Natural killer cell treated with Interleukin-12 subunit alpha and Interleukin-12 subunit beta and Interleukin-15 and Interleukin-18, amount 100 ng/mL, for 72 hours (primary cell): ENCODE measurements around the gene ING4. TPM values are rescaled to one million over a fixed set of nuclear protein-coding genes. Genes with fewer than 3 reads are reported as not detected.

Source experiments
- ATAC-seq, 2 donors: fragments of 150-1000 bp; cut with Tn5 transposase in 1 of 2; sonication (Bioruptor Pico), chemical (Tn5 transposase) in 1 of 2; 2 replicates each; pipeline ENCODE4 v1.10.0; 2021
- DNase-seq: peaks from one replicate; pipeline ENCODE4 v3.0.0; 2022; ENCODE audit warnings: low spot score
- H3K27ac Mint-ChIP-seq, 2 donors: 1 replicate in 1 of 2; 2 replicates in 1 of 2; pipeline ENCODE4 v1.8.0; 2022; ENCODE audit warnings: mixed read lengths in 2 of 2, mild to moderate bottlenecking in 1 of 2, moderate library complexity in 1 of 2
- H3K27me3 Mint-ChIP-seq, 2 donors: 1 replicate in 1 of 2; 2 replicates in 1 of 2; pipeline ENCODE4 v1.8.0; 2022; ENCODE audit warnings: mixed read lengths in 2 of 2
- H3K36me3 Mint-ChIP-seq: one replicate; pipeline ENCODE4 v1.8.0; 2022; ENCODE audit warnings: mixed read lengths
- H3K4me1 Mint-ChIP-seq, 2 donors: 1 replicate in 1 of 2; 2 replicates in 1 of 2; pipeline ENCODE4 v1.8.0; 2022; ENCODE audit warnings: low read depth in 2 of 2, mixed read lengths in 2 of 2, mild to moderate bottlenecking in 1 of 2
- H3K4me3 Mint-ChIP-seq: one replicate; pipeline ENCODE4 v1.8.0; 2022; ENCODE audit warnings: mixed read lengths
- H3K9me3 Mint-ChIP-seq: 2 replicates; pipeline ENCODE4 v1.8.0; 2022; ENCODE audit warnings: mixed read lengths
- total RNA-seq, 2 donors: library from RNA; stranded (reverse); gene quantifications; one replicate each; pipeline ENCODE4 v1.2.3, GENCODE V29; 2022

Gene ING4
- total RNA-seq, 2 donors from 2014 or later, result 13.0 to 16.7 TPM

DNA sequence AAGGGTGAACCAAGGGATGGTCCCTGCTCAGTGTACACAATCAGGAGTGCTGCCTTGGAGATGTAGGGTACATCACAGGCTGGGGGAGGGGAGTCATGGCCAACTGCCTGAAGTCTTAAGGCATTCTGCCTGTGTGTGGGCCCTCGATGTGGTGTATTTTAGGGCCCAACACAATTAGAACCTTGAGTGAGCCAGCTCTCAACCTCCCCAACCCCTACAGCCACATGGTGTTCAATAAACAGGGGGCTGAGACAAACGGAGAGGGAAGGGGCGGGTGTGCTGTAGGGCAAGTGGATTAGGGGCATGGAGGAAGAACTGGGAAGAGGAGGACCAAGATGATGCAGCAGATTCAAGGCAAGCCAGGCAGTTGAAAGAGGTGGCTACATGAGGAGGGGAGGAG, 47.1 kb downstream of the ING4 start:
- Mint-ChIP-seq H3K36me3 (no peaks in the 10 kb centered on the region), H3K4me1 (peaks cover 41 to 42% of the 10 kb centered on the region in 2 donors), H3K9me3 (no peaks in the 10 kb centered on the region), H3K4me3 (no peak overlapping the region), H3K27ac (peak overlapping the region in 1 of 2 donors; percentile 60), H3K27me3 (no peaks in the 10 kb centered on the region)
- no peak for DNase-seq
- no peak for ATAC-seq

GRCh38 chr12:6614513-6615172, 48.3 kb downstream of the ING4 start:
- H3K36me3 Mint-ChIP-seq, result no peaks in the 10 kb centered on the region
- peak overlapping the region; percentile 52 to 72 for H3K27ac Mint-ChIP-seq
- ATAC-seq (no peak), DNase-seq (no peak)
- H3K4me1 Mint-ChIP-seq, result peaks cover 38 to 42% of the 10 kb centered on the region in 2 donors
- no peaks in the 10 kb centered on the region for H3K27me3 Mint-ChIP-seq
- H3K4me3 Mint-ChIP-seq, result peak overlapping the region; percentile 30
- H3K9me3 Mint-ChIP-seq, result no peaks in the 10 kb centered on the region

GRCh38 chr12:6613776-6614512, 49.0 kb downstream of the ING4 start:
- Mint-ChIP-seq H3K9me3 (no peaks in the 10 kb centered on the region), H3K36me3 (no peaks in the 10 kb centered on the region), H3K4me3 (peak overlapping the region; percentile 30), H3K27me3 (no peaks in the 10 kb centered on the region), H3K27ac (peak overlapping the region; percentile 52 to 72), H3K4me1 (peaks cover 38 to 42% of the 10 kb centered on the region in 2 donors)
- DNase-seq (no peak), ATAC-seq (peak; percentile 59 to 62)

GRCh38 chr12:6613015-6613775, 49.7 kb downstream of the ING4 start:
- no peak for ATAC-seq
- peaks cover 35 to 42% of the 10 kb centered on the region in 2 donors for H3K4me1 Mint-ChIP-seq
- H3K9me3 Mint-ChIP-seq, result no peaks in the 10 kb centered on the region
- H3K27ac Mint-ChIP-seq, result peak overlapping the region; percentile 52 to 72
- DNase-seq, result no peak
- no peak overlapping the region for H3K4me3 Mint-ChIP-seq
- no peaks in the 10 kb centered on the region for H3K27me3 Mint-ChIP-seq
- H3K36me3 Mint-ChIP-seq, result no peaks in the 10 kb centered on the region

GRCh38 chr12:6612652-6613014, 50.3 kb downstream of the ING4 start:
- Mint-ChIP-seq H3K27ac (peak overlapping the region; percentile 52 to 72), H3K36me3 (no peaks in the 10 kb centered on the region), H3K27me3 (no peaks in the 10 kb centered on the region), H3K9me3 (no peaks in the 10 kb centered on the region), H3K4me3 (peak overlapping the region; percentile 34), H3K4me1 (peaks cover 31 to 38% of the 10 kb centered on the region in 2 donors)
- DNase-seq (no peak), ATAC-seq (no peak)

DNA sequence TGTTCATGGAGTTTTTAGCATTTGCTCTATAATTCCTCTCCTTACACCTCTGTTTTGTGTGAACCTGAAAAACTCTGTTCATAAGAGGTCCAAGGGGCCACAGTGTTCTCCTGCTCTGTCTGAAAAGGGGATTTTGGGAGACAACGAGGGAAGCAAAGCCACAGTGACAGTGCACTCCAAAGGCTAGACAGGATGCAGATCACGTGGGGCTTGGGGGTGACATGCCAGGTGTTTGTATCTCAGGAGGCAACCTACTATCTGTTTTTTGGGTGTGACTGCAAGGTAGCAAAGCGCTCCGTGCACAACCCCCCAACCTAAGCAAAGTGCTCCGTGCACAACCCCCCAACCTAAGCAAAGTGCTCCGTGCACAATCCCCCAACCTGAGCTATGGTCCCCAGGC, 50.7 kb downstream of the ING4 start:
- no peak for ATAC-seq
- Mint-ChIP-seq H3K27me3 (no peaks in the 10 kb centered on the region), H3K27ac (peak overlapping the region; percentile 52 to 72), H3K9me3 (no peaks in the 10 kb centered on the region), H3K4me1 (peaks cover 31 to 37% of the 10 kb centered on the region in 2 donors), H3K36me3 (no peaks in the 10 kb centered on the region), H3K4me3 (peak overlapping the region; percentile 34)
- no peak for DNase-seq

DNA sequence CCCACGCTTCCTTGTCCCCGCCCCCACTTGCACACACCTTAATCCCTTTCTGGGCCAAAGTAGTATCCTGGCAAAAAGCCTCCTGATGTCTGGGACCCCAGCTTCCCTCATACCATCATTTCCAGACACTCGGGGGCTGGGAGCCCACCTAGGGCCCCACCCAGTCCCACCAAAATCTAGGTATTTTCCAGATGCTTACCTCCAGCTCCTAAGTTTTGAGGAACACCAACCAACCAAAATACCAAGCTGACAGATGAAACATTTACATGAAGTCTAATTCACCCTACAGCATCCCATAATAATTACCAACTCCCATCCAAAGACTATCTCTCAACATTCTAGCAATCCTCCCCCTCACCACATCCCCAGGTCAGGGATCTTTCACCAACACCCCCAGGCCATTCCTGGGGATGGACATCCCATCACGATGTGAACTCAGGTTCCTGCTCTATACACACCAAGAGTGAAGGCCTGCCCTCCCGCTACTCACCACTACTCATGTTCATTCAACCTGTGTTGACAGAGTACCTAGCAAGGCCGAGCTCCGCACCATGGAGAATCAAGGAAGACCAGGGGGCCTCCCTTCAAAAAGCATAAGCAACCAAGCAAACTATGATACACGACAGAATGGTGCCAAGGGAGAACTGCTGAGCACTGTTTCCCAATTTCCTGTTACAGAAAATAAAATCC, 54.2 kb downstream of the ING4 start:
- DNase-seq (no peak), ATAC-seq (no peak)
- Mint-ChIP-seq H3K27ac (no peak overlapping the region), H3K4me3 (no peak overlapping the region), H3K9me3 (no peaks in the 10 kb centered on the region), H3K36me3 (peaks cover 11% of the 10 kb centered on the region), H3K27me3 (no peaks in the 10 kb centered on the region), H3K4me1 (peaks cover 42 to 49% of the 10 kb centered on the region in 2 donors)

GRCh38 chr12:6607751-6608591, 54.9 kb downstream of the ING4 start:
- peaks cover 44 to 49% of the 10 kb centered on the region in 2 donors for H3K4me1 Mint-ChIP-seq
- H3K4me3 Mint-ChIP-seq, result no peak overlapping the region
- H3K36me3 Mint-ChIP-seq, result peaks cover 11% of the 10 kb centered on the region
- no peak overlapping the region for H3K27ac Mint-ChIP-seq
- H3K27me3 Mint-ChIP-seq, result no peaks in the 10 kb centered on the region
- DNase-seq (no peak), ATAC-seq (peak; percentile 38 to 55)
- H3K9me3 Mint-ChIP-seq, result no peaks in the 10 kb centered on the region

GRCh38 chr12:6606331-6607131, 56.4 kb downstream of the ING4 start:
- Mint-ChIP-seq H3K36me3 (peaks cover 21% of the 10 kb centered on the region), H3K4me1 (peaks cover 45 to 50% of the 10 kb centered on the region in 2 donors), H3K9me3 (no peaks in the 10 kb centered on the region), H3K27me3 (no peaks in the 10 kb centered on the region), H3K4me3 (no peak overlapping the region), H3K27ac (peak overlapping the region; percentile 83 to 86)
- DNase-seq (peak; percentile 73), ATAC-seq (peak; percentile 54 to 55)

GRCh38 chr12:6605421-6606330, 57.2 kb downstream of the ING4 start:
- peaks cover 29% of the 10 kb centered on the region for H3K36me3 Mint-ChIP-seq
- H3K4me1 Mint-ChIP-seq, result peaks cover 46 to 47% of the 10 kb centered on the region in 2 donors
- peak overlapping the region; percentile 83 to 86 for H3K27ac Mint-ChIP-seq
- H3K9me3 Mint-ChIP-seq, result no peaks in the 10 kb centered on the region
- ATAC-seq (peak; percentile 0 to 28), DNase-seq (no peak)
- H3K4me3 Mint-ChIP-seq, result no peak overlapping the region
- no peaks in the 10 kb centered on the region for H3K27me3 Mint-ChIP-seq

GRCh38 chr12:6604259-6605029, 58.5 kb downstream of the ING4 start:
- H3K36me3 Mint-ChIP-seq, result peaks cover 35% of the 10 kb centered on the region
- H3K4me3 Mint-ChIP-seq, result no peak overlapping the region
- ATAC-seq, result no peak
- H3K9me3 Mint-ChIP-seq, result no peaks in the 10 kb centered on the region
- no peak for DNase-seq
- peak overlapping the region; percentile 83 to 86 for H3K27ac Mint-ChIP-seq
- H3K4me1 Mint-ChIP-seq, result peaks cover 46 to 47% of the 10 kb centered on the region in 2 donors
- no peaks in the 10 kb centered on the region for H3K27me3 Mint-ChIP-seq
